Prostate gland (tissue), 2 donors: ENCODE measurements around the gene RPS25.

Experiments
- CTCF ChIP-seq, 4 experiments: fragments of 200-600 bp in 2 of 4; fragments of 450-650 bp in 2 of 4; sonication (generic) in 2 of 4; IDR thresholded peaks; 1 replicate in 3 of 4; 2 replicates in 1 of 4; pipeline ENCODE4 v1.5.1; 2016 to 2019; ENCODE audit warnings: antibody characterized with exemption in 4 of 4, mild to moderate bottlenecking in 2 of 4, moderate library complexity in 2 of 4
- POLR2A ChIP-seq: fragments of 450-650 bp; IDR thresholded peaks from one replicate; pipeline ENCODE4 v1.6.1; 2016; ENCODE audit warnings: antibody characterized with exemption, mild to moderate bottlenecking

- TF ChIP-seq CTCF (IDR thresholded peaks at IDR 0.05) = no peak
- no peak for TF ChIP-seq POLR2A
These were observed 33.5 kb upstream of the RPS25 start for GRCh38 chr11:119051440-119052162.
